Measurements from ENCODE around the gene ADGRD1. TPM values are rescaled to one million over a fixed set of nuclear protein-coding genes. Genes with fewer than 3 reads are reported as not detected.

The ADGRD1 gene
- total RNA-seq, 1 donor from 2014 or later, result 0.47 TPM

- no peaks in the 10 kb centered on the region for H3K9me3 Mint-ChIP-seq
- DNase-seq (no peak), ATAC-seq (ENCODE audit: low read depth) (no peak)
- H3K4me3 Mint-ChIP-seq, result no peak overlapping the region
- no peak overlapping the region for H3K27ac Mint-ChIP-seq
- no peaks in the 10 kb centered on the region for H3K4me1 Mint-ChIP-seq
- POLR2A ChIA-PET, result no interaction called here
- no peaks in the 10 kb centered on the region for H3K36me3 Mint-ChIP-seq (ENCODE audit: low read depth)
- TF ChIP-seq CTCF (IDR thresholded peaks at IDR 0.05), result no peak
- H3K27me3 Mint-ChIP-seq, result no peaks in the 10 kb centered on the region
- CTCF ChIA-PET, result no interaction called here
- intact Hi-C loops (cut with micrococcal nuclease), result no loop called here
Observed at GRCh38 chr12:131015581-131016337, 62.1 kb downstream of the ADGRD1 start.

- no peak overlapping the region for H3K4me3 Mint-ChIP-seq
- no peak for TF ChIP-seq CTCF (IDR thresholded peaks at IDR 0.05)
- no peaks in the 10 kb centered on the region for H3K27me3 Mint-ChIP-seq
- no peak for ATAC-seq (ENCODE audit: low read depth)
- no peaks in the 10 kb centered on the region for H3K4me1 Mint-ChIP-seq
- intact Hi-C loops (cut with micrococcal nuclease), result no loop called here
- ChIA-PET POLR2A (interaction anchor here (0.6 kb wide), 1 partner anchor 949 kb away, joined by 3 read pairs; no protein-coding TSS in a partner anchor), CTCF (no interaction called here)
- no peak for DNase-seq
- H3K27ac Mint-ChIP-seq, result no peak overlapping the region
- H3K36me3 Mint-ChIP-seq (ENCODE audit: low read depth), result no peaks in the 10 kb centered on the region
- H3K9me3 Mint-ChIP-seq, result no peaks in the 10 kb centered on the region
Observed at GRCh38 chr12:131017477-131017991, 63.8 kb downstream of the ADGRD1 start.

DNA sequence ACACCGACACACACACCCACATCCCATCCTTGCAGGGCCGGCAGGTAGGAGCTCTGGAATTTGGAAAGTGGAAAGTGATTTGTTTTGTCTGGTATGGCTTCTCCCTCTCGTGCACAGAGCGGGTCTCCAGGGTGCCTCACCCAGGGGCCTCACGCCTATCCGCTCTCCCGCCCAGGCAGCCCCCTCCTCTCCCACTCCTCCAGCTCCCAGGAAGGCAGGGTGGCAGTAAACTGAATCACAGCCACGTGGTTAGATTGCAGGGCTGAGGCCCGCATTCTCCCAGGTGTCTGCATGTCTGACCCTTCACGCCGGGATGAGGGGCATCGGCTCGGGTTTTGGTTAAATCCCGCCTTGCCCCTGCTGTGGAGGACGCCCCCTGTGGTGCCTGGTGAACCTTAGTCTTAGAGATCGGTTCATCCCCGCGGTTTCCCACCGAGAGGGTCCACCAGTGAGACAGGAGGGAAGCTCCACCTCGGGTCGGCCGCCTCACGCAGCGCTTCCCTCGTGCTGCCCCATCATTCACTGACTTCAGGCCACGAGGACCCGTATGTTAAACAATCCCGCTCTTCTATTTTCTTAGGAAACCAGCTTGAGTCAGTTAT is 64.4 kb downstream of the ADGRD1 start:
- H3K4me1 Mint-ChIP-seq, result no peaks in the 10 kb centered on the region
- no peak for TF ChIP-seq CTCF (IDR thresholded peaks at IDR 0.05)
- intact Hi-C loops (cut with micrococcal nuclease), result no loop called here
- ChIA-PET POLR2A (interaction anchor here (0.6 kb wide), 1 partner anchor 948 kb away, joined by 3 read pairs; no protein-coding TSS in a partner anchor), CTCF (no interaction called here)
- H3K9me3 Mint-ChIP-seq, result no peaks in the 10 kb centered on the region
- H3K27me3 Mint-ChIP-seq, result no peaks in the 10 kb centered on the region
- no peaks in the 10 kb centered on the region for H3K36me3 Mint-ChIP-seq (ENCODE audit: low read depth)
- DNase-seq, result no peak
- no peak overlapping the region for H3K27ac Mint-ChIP-seq
- no peak for ATAC-seq (ENCODE audit: low read depth)
- H3K4me3 Mint-ChIP-seq, result no peak overlapping the region

DNA sequence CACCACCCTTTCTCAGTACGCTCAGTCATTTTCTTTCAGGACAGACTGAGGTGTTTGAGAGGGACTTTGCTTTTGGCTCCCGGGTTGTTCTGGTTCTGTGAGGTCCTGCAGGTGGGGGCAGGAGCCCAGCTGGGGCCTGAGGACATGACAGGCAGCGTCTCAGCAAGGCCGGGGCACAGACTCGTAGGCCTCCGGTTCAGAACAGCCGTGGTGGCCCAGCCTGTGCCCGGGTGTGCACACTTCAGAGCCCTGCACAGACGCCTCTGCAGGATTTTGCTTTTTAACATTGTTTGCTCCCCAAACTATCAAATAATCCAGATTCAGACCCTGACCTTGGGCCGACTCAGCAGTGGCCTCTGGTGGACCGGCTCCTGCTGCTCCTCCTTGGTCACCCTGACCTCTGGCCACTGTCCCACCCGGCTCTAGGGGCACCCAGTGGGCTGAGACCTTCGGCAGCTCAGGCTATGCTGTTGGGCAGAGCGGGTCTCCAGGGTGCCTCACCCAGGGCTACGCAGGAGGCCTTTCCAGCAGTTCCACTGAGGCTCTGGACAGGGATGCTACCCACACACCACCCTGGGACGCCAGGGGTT is 65.2 kb downstream of the ADGRD1 start:
- Mint-ChIP-seq H3K4me3 (no peak overlapping the region), H3K36me3 (ENCODE audit: low read depth) (no peaks in the 10 kb centered on the region), H3K27ac (no peak overlapping the region), H3K27me3 (no peaks in the 10 kb centered on the region), H3K4me1 (no peaks in the 10 kb centered on the region), H3K9me3 (no peaks in the 10 kb centered on the region)
- ChIA-PET CTCF (no interaction called here), POLR2A (no interaction called here)
- intact Hi-C loops (cut with micrococcal nuclease), result no loop called here
- no peak for DNase-seq
- no peak for ATAC-seq (ENCODE audit: low read depth)
- no peak for TF ChIP-seq CTCF (IDR thresholded peaks at IDR 0.05)

Data from activated B cell treated with CpG ODN at 0.5 μM for 24 hours (primary cell).